HCT116 (cell line): ENCODE measurements around the gene CYP2E1. TPM values are rescaled to one million over a fixed set of nuclear protein-coding genes. Genes with fewer than 3 reads are reported as not detected.
"Not testable (repeated sequence)": the region's sequence is repeated elsewhere in the genome, so short reads cannot be mapped to it uniquely, and the experiment has no call there.

Experiments
- ATAC-seq: fragments of 200-7000 bp; cut with Tn5 transposase; 2 replicates; pipeline ENCODE4 v1.9.1; 2020; ENCODE audit warnings: mild to moderate bottlenecking, moderate library complexity
- BruUV-seq: library from RNA; stranded (reverse); fragments of 400-500 nt; replicated peaks from 2 replicates; lab custom pipeline; 2021; lab: Mats Ljungman, UMichigan
- CTCF ChIA-PET: fragments of 300-600 bp; sonication (Branson Sonifier 250); formaldehyde crosslinking; loops from one replicate; lab custom pipeline; 2021; ENCODE audit warnings: antibody characterized with exemption; lab: Charles Lee
- POLR2A ChIA-PET: fragments of 300-600, 350-600 bp; sonication (Branson Sonifier 250); formaldehyde crosslinking; loops from one replicate; lab custom pipeline; 2021; ENCODE audit warnings: antibody characterized with exemption; lab: Charles Lee
- RAD21 ChIA-PET, 2 experiments: fragments of 300-600 bp; sonication (Branson Sonifier 250); formaldehyde crosslinking; loops; one replicate each; lab custom pipeline; 2023; ENCODE audit warnings: low total read pairs in 2 of 2; ENCODE audit not compliant: uncharacterized antibody in 2 of 2, unreplicated experiment in 2 of 2, low non-redundant PET in 1 of 2; lab: Charles Lee
- DNase-seq: peaks from one replicate; pipeline ENCODE4 v3.0.0-alpha.2; 2010; ENCODE audit warnings: low read depth, low spot score
- H2AFZ ChIP-seq: fragments of 200-600 bp; shearing (Covaris generic), sonication (generic); 2 replicates; pipeline ENCODE4 v1.6.1; 2017; ENCODE audit warnings: low read depth, mixed run types, mixed read lengths, antibody characterized with exemption, low read length; ENCODE audit not compliant: poor library complexity, severe bottlenecking
- H3K27ac ChIP-seq: 2 replicates; pipeline ENCODE4 v1.5.1; 2012; ENCODE audit warnings: low read depth, low read length
- H3K27me3 ChIP-seq: fragments of 200-600 bp; sonication (generic); 2 replicates; pipeline ENCODE4 v1.6.1; 2016; ENCODE audit warnings: mixed run types, low read length, mixed read lengths; ENCODE audit not compliant: insufficient read depth
- H3K36me3 ChIP-seq, 2 experiments: fragments of 200-500 bp in 1 of 2; fragments of 200-600 bp in 1 of 2; sonication (Bioruptor generic) in 1 of 2; sonication (generic) in 1 of 2; 2 replicates each; pipeline versions ENCODE4 v1.5.1 to v1.6.1; 2014 to 2016; ENCODE audit warnings: low read length in 2 of 2, inconsistent platforms in 1 of 2, mixed read lengths in 1 of 2, mixed run types in 1 of 2; ENCODE audit not compliant: insufficient read depth in 2 of 2, control insufficient read depth in 1 of 2
- H3K4me1 ChIP-seq, 2 experiments: fragments of 200-600 bp in 1 of 2; sonication (generic) in 1 of 2; 2 replicates each; pipeline versions ENCODE4 v1.5.1 to v1.6.1; 2012 to 2017; ENCODE audit warnings: low read length in 2 of 2, inconsistent platforms in 1 of 2, mild to moderate bottlenecking in 1 of 2, mixed read lengths in 1 of 2, mixed run types in 1 of 2, moderate library complexity in 1 of 2; ENCODE audit not compliant: insufficient read depth in 2 of 2, control insufficient read depth in 1 of 2
- H3K4me2 ChIP-seq: fragments of 200-600 bp; sonication (generic); 2 replicates; pipeline ENCODE4 v1.6.1; 2017; ENCODE audit warnings: mixed run types, low read length, mixed read lengths
- H3K4me3 ChIP-seq, 2 experiments: fragments of 200-600 bp in 1 of 2; sonication (generic) in 1 of 2; replicated peaks in 1 of 2; 2 replicates each; pipeline ENCODE4 v1.5.1; 2011 to 2016; ENCODE audit warnings: low read length in 2 of 2, control low read depth in 1 of 2, low read depth in 1 of 2, mild to moderate bottlenecking in 1 of 2, mixed read lengths in 1 of 2, mixed run types in 1 of 2
- H3K79me2 ChIP-seq: fragments of 200-600 bp; sonication (generic); 2 replicates; pipeline ENCODE4 v1.6.1; 2017; ENCODE audit warnings: mild to moderate bottlenecking, mixed run types, low read length, moderate library complexity, mixed read lengths; ENCODE audit not compliant: insufficient read depth
- H3K9ac ChIP-seq: fragments of 200-600 bp; sonication (generic); 2 replicates; pipeline ENCODE4 v1.6.1; 2016; ENCODE audit warnings: low read length, mixed read lengths
- H3K9me2 ChIP-seq: fragments of 200-600 bp; sonication (generic), shearing (Covaris generic); 2 replicates; pipeline ENCODE4 v1.6.1; 2017; ENCODE audit warnings: mixed run types, mild to moderate bottlenecking, moderate library complexity; ENCODE audit not compliant: insufficient read depth
- H3K9me3 ChIP-seq, 2 experiments: fragments of 200-500 bp in 1 of 2; fragments of 200-600 bp in 1 of 2; sonication (Bioruptor generic) in 1 of 2; sonication (generic) in 1 of 2; 2 replicates each; pipeline ENCODE4 v1.6.1; 2014 to 2017; ENCODE audit warnings: low read length in 2 of 2, mixed read lengths in 2 of 2, inconsistent platforms in 1 of 2, low read depth in 1 of 2, mild to moderate bottlenecking in 1 of 2, mixed run types in 1 of 2, moderate library complexity in 1 of 2; ENCODE audit not compliant: control insufficient read depth in 1 of 2, insufficient read depth in 1 of 2
- H4K20me1 ChIP-seq: fragments of 200-600 bp; sonication (generic), shearing (Covaris generic); 2 replicates; pipeline ENCODE4 v1.6.1; 2017; ENCODE audit warnings: mixed run types, mild to moderate bottlenecking, moderate library complexity; ENCODE audit not compliant: insufficient read depth
- CBX3 ChIP-seq: IDR thresholded peaks from 2 replicates; pipeline ENCODE4 v1.6.1; 2012; ENCODE audit warnings: low read depth
- CEBPB ChIP-seq: IDR thresholded peaks from 2 replicates; pipeline ENCODE4 v1.6.1; 2012; ENCODE audit warnings: low read depth
- CTCF ChIP-seq, 3 experiments: fragments of 200-600 bp in 1 of 3; sonication (generic) in 1 of 3; IDR thresholded peaks in 2 of 3; conservative IDR thresholded peaks in 1 of 3; 2 replicates each; pipeline ENCODE4 v1.5.1; 2012 to 2017; ENCODE audit warnings: low read depth in 2 of 3, low read length in 2 of 3, antibody characterized with exemption in 1 of 3, borderline replicate concordance in 1 of 3, control low read depth in 1 of 3, mild to moderate bottlenecking in 1 of 3, mixed read lengths in 1 of 3, mixed run types in 1 of 3, moderate library complexity in 1 of 3; ENCODE audit not compliant: insufficient read depth in 1 of 3
- EGR1 ChIP-seq: IDR thresholded peaks from 2 replicates; pipeline ENCODE4 v1.6.1; 2012; ENCODE audit warnings: low read depth
- ELF1 ChIP-seq: IDR thresholded peaks from 2 replicates; pipeline ENCODE4 v1.6.1; 2012; ENCODE audit warnings: low read depth, borderline replicate concordance
- EZH2 ChIP-seq: fragments of 200-600 bp; sonication (generic); IDR thresholded peaks from 2 replicates; pipeline ENCODE4 v1.6.1; 2017; ENCODE audit warnings: antibody characterized with exemption, mixed run types
- EZH2phosphoT487 ChIP-seq: fragments of 200-600 bp; IDR thresholded peaks from 2 replicates; pipeline ENCODE4 v1.6.1; 2018; ENCODE audit warnings: antibody characterized with exemption, borderline replicate concordance
- FOSL1 ChIP-seq: IDR thresholded peaks from 2 replicates; pipeline ENCODE4 v1.6.1; 2012; ENCODE audit warnings: low read depth
- JUND ChIP-seq: IDR thresholded peaks from 2 replicates; pipeline ENCODE4 v1.6.1; 2012
- MAX ChIP-seq: IDR thresholded peaks from 2 replicates; pipeline ENCODE4 v1.6.1; 2012
- POLR2A ChIP-seq: IDR thresholded peaks from 2 replicates; pipeline ENCODE4 v1.7.0; 2011; ENCODE audit warnings: borderline replicate concordance; ENCODE audit not compliant: insufficient read depth, insufficient read length; ENCODE audit errors: extremely low read depth
- POLR2AphosphoS5 ChIP-seq: IDR thresholded peaks from 2 replicates; pipeline ENCODE4 v1.6.1; 2011; ENCODE audit warnings: mild to moderate bottlenecking, low read depth, low read length, moderate library complexity
- RAD21 ChIP-seq: IDR thresholded peaks from 2 replicates; pipeline ENCODE4 v1.6.1; 2012; ENCODE audit warnings: low read depth, mild to moderate bottlenecking
- SP1 ChIP-seq: IDR thresholded peaks from 2 replicates; pipeline ENCODE4 v1.6.1; 2012; ENCODE audit warnings: low read depth
- ZNF274 ChIP-seq: fragments of 200-500 bp; sonication (Bioruptor generic); IDR thresholded peaks from 2 replicates; pipeline ENCODE4 v1.6.1; 2014; ENCODE audit warnings: mild to moderate bottlenecking, low read depth, low read length, inconsistent platforms
- intact Hi-C: fragments of 100-400 bp; cut with micrococcal nuclease; formaldehyde crosslinking; loops from 2 replicates; pipeline ENCODE4 v1.10.0; 2022
- total RNA-seq: library from RNA; stranded (reverse); gene quantifications from one replicate; pipeline ENCODE4 v1.2.1, GENCODE V29; 2021; ENCODE audit not compliant: unreplicated experiment
- TF ChIP-seq, protein P1 (sequence below): IDR thresholded peaks from 2 replicates; pipeline ENCODE4 v1.6.1; 2012; ENCODE audit warnings: low read depth
- TF ChIP-seq, protein P2 (sequence below): IDR thresholded peaks from 2 replicates; pipeline ENCODE4 v1.6.1; 2012

CYP2E1 gene
- total RNA-seq, 1 experiment from 2014 or later = 1.5 TPM

- H3K27ac ChIP-seq = no peak overlapping the region
- no peak overlapping the region for H3K4me2 ChIP-seq
- no peaks in the 10 kb centered on the region for H4K20me1 ChIP-seq
- H3K36me3 ChIP-seq = no peaks in the 10 kb centered on the region
- ATAC-seq = no peak
- ChIA-PET POLR2A (no interaction called here), CTCF (no interaction called here), RAD21 (no interaction called here)
- no peak overlapping the region for H2AFZ ChIP-seq
- no TSS peak for BruUV-seq
- intact Hi-C loops = no loop called here
- no peak overlapping the region for H3K9ac ChIP-seq
- H3K27me3 ChIP-seq = no peaks in the 10 kb centered on the region
- H3K4me3 ChIP-seq = no peak overlapping the region
- H3K9me2 ChIP-seq = no peaks in the 10 kb centered on the region
- TF ChIP-seq POLR2AphosphoS5 (no peak), CBX3 (no peak), EZH2 (no peak), FOSL1 (no peak), ZNF274 (no peak), EZH2phosphoT487 (no peak), CEBPB (no peak), JUND (no peak), MAX (no peak), RAD21 (no peak), EGR1 (no peak), CTCF (IDR thresholded peaks at IDR 0.05 in 2 of 3, conservative IDR thresholded peaks at IDR 0.05 in 1 of 3; ENCODE audit: borderline replicate concordance in 1 of 3, insufficient read depth in 1 of 3, low read depth in 2 of 3, low read length in 2 of 3) (no peak), POLR2A (no peak), SP1 (no peak), ELF1 (no peak)
- TF ChIP-seq, protein P1, sequence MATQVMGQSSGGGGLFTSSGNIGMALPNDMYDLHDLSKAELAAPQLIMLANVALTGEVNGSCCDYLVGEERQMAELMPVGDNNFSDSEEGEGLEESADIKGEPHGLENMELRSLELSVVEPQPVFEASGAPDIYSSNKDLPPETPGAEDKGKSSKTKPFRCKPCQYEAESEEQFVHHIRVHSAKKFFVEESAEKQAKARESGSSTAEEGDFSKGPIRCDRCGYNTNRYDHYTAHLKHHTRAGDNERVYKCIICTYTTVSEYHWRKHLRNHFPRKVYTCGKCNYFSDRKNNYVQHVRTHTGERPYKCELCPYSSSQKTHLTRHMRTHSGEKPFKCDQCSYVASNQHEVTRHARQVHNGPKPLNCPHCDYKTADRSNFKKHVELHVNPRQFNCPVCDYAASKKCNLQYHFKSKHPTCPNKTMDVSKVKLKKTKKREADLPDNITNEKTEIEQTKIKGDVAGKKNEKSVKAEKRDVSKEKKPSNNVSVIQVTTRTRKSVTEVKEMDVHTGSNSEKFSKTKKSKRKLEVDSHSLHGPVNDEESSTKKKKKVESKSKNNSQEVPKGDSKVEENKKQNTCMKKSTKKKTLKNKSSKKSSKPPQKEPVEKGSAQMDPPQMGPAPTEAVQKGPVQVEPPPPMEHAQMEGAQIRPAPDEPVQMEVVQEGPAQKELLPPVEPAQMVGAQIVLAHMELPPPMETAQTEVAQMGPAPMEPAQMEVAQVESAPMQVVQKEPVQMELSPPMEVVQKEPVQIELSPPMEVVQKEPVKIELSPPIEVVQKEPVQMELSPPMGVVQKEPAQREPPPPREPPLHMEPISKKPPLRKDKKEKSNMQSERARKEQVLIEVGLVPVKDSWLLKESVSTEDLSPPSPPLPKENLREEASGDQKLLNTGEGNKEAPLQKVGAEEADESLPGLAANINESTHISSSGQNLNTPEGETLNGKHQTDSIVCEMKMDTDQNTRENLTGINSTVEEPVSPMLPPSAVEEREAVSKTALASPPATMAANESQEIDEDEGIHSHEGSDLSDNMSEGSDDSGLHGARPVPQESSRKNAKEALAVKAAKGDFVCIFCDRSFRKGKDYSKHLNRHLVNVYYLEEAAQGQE = no peak
- TF ChIP-seq, protein P2, sequence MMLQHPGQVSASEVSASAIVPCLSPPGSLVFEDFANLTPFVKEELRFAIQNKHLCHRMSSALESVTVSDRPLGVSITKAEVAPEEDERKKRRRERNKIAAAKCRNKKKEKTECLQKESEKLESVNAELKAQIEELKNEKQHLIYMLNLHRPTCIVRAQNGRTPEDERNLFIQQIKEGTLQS = no peak
- DNase-seq = no peak
- no peaks in the 10 kb centered on the region for H3K9me3 ChIP-seq
- H3K4me1 ChIP-seq = no peaks in the 10 kb centered on the region
- H3K79me2 ChIP-seq = no peaks in the 10 kb centered on the region
These were observed 41.1 kb downstream of the CYP2E1 start for GRCh38 chr10:133568287-133568614.

GRCh38 chr10:133568831-133569527 is 41.8 kb downstream of the CYP2E1 start:
- H3K9me3 ChIP-seq, RAD21 ChIA-PET, H3K4me3 ChIP-seq, H3K27me3 ChIP-seq, ATAC-seq, H3K9me2 ChIP-seq, BruUV-seq, H3K4me2 ChIP-seq, H3K79me2 ChIP-seq, H3K27ac ChIP-seq, intact Hi-C loops, POLR2A ChIA-PET, H4K20me1 ChIP-seq, DNase-seq, CTCF ChIA-PET, H3K9ac ChIP-seq, H2AFZ ChIP-seq, H3K36me3 ChIP-seq, H3K4me1 ChIP-seq: not testable (repeated sequence)
